Testis (tissue), 2 donors: ENCODE measurements around the gene PLEKHG4B.

Experiments
- CTCF ChIP-seq, 3 experiments: fragments of 450-650 bp in 2 of 3; fragments of 200-600 bp in 1 of 3; sonication (generic) in 1 of 3; IDR thresholded peaks; one replicate each; pipeline ENCODE4 v1.5.1; 2016 to 2019; ENCODE audit warnings: antibody characterized with exemption in 3 of 3, mild to moderate bottlenecking in 2 of 3, moderate library complexity in 1 of 3
- POLR2A ChIP-seq: fragments of 450-650 bp; IDR thresholded peaks from one replicate; pipeline ENCODE4 v1.6.1; 2017; ENCODE audit warnings: antibody characterized with exemption, mild to moderate bottlenecking, moderate library complexity

GRCh38 chr5:187042-187431, 95.1 kb downstream of the PLEKHG4B start:
- TF ChIP-seq CTCF (IDR thresholded peaks at IDR 0.05) (no peak), POLR2A (no peak)
